Coronary artery (tissue), 2 donors: ENCODE data around the gene GRHPR.
"Not testable (repeated sequence)": the region's sequence is repeated elsewhere in the genome, so short reads cannot be mapped to it uniquely, and the experiment has no call there.

Source experiments
- DNase-seq: peaks from one replicate; pipeline ENCODE4 v3.0.0-alpha.2; 2017; ENCODE audit warnings: low spot score
- H3K27ac ChIP-seq, 2 donors: fragments of 200-600 bp; sonication (generic); one replicate each; pipeline ENCODE4 v1.5.1; 2016 to 2019
- H3K4me3 ChIP-seq: fragments of 200-600 bp; sonication (generic); 2 replicates; pipeline ENCODE4 v1.5.1; 2016; ENCODE audit warnings: mild to moderate bottlenecking, moderate library complexity
- CTCF ChIP-seq: fragments of 200-600 bp; sonication (generic); IDR thresholded peaks from one replicate; pipeline ENCODE4 v1.5.1; 2019; ENCODE audit warnings: antibody characterized with exemption

Gene GRHPR

GRCh38 chr9:37421914-37422288, 595 bp upstream of the GRHPR start:
- no peak for DNase-seq
- no peak for TF ChIP-seq CTCF
- Histone ChIP-seq H3K4me3 (peak overlapping the region; percentile 91), H3K27ac (peak overlapping the region; percentile 75 to 90)

- no peak for DNase-seq
- Histone ChIP-seq H3K27ac (no peak overlapping the region), H3K4me3 (peak overlapping the region; percentile 91)
- TF ChIP-seq CTCF = no peak
Observed at GRCh38 chr9:37423508-37423907, 1.0 kb downstream of the GRHPR start.

- no peak for TF ChIP-seq CTCF
- H3K27ac ChIP-seq = no peak overlapping the region
- H3K4me3 ChIP-seq = peak overlapping the region; percentile 91
- DNase-seq = no peak
Observed at GRCh38 chr9:37424204-37424685, 1.7 kb downstream of the GRHPR start.

GRCh38 chr9:37424686-37425297, 2.3 kb downstream of the GRHPR start:
- Histone ChIP-seq H3K4me3 (peak overlapping the region; percentile 91), H3K27ac (no peak overlapping the region)
- no peak for TF ChIP-seq CTCF
- DNase-seq = no peak

GRCh38 chr9:37425298-37425752, 2.8 kb downstream of the GRHPR start:
- Histone ChIP-seq H3K4me3 (no peak overlapping the region), H3K27ac (no peak overlapping the region)
- TF ChIP-seq CTCF = no peak
- no peak for DNase-seq

DNA sequence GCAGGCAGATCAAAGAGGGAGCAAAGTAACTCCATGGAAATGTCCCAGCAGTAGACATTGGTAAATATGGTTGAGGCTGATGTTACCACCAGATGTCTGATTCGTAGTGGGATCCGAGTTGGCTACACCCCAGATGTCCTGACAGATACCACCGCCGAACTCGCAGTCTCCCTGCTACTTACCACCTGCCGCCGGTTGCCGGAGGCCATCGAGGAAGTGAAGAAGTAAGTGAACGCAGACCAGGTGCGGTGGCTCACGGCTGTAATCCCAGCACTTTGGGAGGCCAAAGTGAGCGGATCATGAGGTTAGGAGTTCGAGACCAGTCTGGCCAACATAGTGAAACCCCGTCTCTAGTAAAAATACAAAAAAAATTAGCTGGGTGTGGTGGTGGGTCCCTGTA, 3.9 kb downstream of the GRHPR start:
- H3K27ac ChIP-seq, H3K4me3 ChIP-seq, DNase-seq: not testable (repeated sequence)

DNA sequence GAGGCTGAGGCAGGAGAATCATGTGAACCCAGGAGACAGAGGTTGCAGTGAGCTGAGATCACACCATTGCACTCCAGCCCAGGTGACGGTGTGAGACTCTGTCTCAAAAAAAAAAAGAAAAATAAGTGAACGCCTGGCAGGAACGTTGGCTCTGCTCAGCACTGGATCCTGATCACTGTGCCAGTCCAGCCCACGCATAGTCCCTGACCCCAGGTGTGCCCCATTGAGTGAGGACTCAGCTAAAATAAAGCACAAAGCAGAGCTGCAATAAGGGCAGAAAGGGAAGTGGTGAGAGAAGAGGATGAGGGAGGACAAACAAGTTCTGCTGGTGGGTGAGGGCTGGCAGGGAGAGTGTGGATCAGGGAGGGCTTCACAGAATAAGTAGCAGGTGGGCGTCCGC, 4.3 kb downstream of the GRHPR start:
- Histone ChIP-seq H3K4me3 (no peak overlapping the region), H3K27ac (no peak overlapping the region)
- TF ChIP-seq CTCF = no peak
- DNase-seq = no peak
